H1 (cell line): ENCODE results near the gene PGD. TPM values are rescaled to one million over a fixed set of nuclear protein-coding genes. Genes with fewer than 3 reads are reported as not detected.

Source experiments
- CTCF ChIA-PET: fragments of 300-600 bp; sonication (Branson Sonifier 250); formaldehyde crosslinking; loops from one replicate; lab custom pipeline; 2021; ENCODE audit not compliant: partially characterized antibody; lab: Charles Lee
- POLR2A ChIA-PET: fragments of 300-600 bp; sonication (Branson Sonifier 250); formaldehyde crosslinking; loops from one replicate; lab custom pipeline; 2021; ENCODE audit warnings: inconsistent platforms; ENCODE audit not compliant: partially characterized antibody; lab: Charles Lee
- DNase-seq, 2 experiments: peaks; one replicate each; pipeline versions ENCODE4 v3.0.0 to v3.0.0-alpha.2; 2010 to 2022; ENCODE audit warnings: low spot score in 2 of 2, low read depth in 1 of 2, mixed read lengths in 1 of 2
- FAIRE-seq: peaks from 2 replicates; lab custom pipeline; 2011; peaks lifted over from hg19 to GRCh38; lab: Jason Lieb, UNC
- H2AFZ ChIP-seq: 2 replicates; pipeline ENCODE4 v1.8.1; 2012; ENCODE audit warnings: low read length, inconsistent platforms
- H2AK5ac ChIP-seq: 2 replicates; pipeline ENCODE4 v1.6.1; 2013; ENCODE audit warnings: low read depth, low read length
- H2BK120ac ChIP-seq: replicated peaks from 2 replicates; pipeline ENCODE3; 2013; ENCODE audit warnings: low read depth, low read length, inconsistent platforms
- H2BK12ac ChIP-seq: 2 replicates; pipeline ENCODE4 v1.6.1; 2013; ENCODE audit warnings: low read depth, low read length
- H2BK15ac ChIP-seq: 2 replicates; pipeline ENCODE4 v1.6.1; 2013; ENCODE audit warnings: low read length
- H2BK20ac ChIP-seq: 2 replicates; pipeline ENCODE4 v1.6.1; 2013; ENCODE audit warnings: low read length
- H2BK5ac ChIP-seq: 2 replicates; pipeline ENCODE4 v1.6.1; 2013; ENCODE audit warnings: low read depth, low read length
- H3K14ac ChIP-seq: 2 replicates; pipeline ENCODE4 v1.6.1; 2013; ENCODE audit warnings: inconsistent platforms; ENCODE audit not compliant: insufficient read length
- H3K18ac ChIP-seq: 2 replicates; pipeline ENCODE4 v1.6.1; 2013; ENCODE audit warnings: low read length; ENCODE audit errors: extremely low read depth
- H3K23ac ChIP-seq: 2 replicates; pipeline ENCODE4 v1.6.1; 2013; ENCODE audit warnings: inconsistent platforms; ENCODE audit not compliant: insufficient read length
- H3K23me2 ChIP-seq: 2 replicates; pipeline ENCODE4 v1.6.1; 2013; ENCODE audit warnings: low read depth, low read length
- H3K27ac ChIP-seq: 2 replicates; pipeline ENCODE4 v1.6.1; 2011; ENCODE audit warnings: low read depth, low read length, inconsistent platforms
- H3K27me3 ChIP-seq, 4 experiments: replicated peaks in 1 of 4; 1 replicate in 1 of 4; 2 replicates in 3 of 4; pipeline versions ENCODE4 v1.6.1 to v1.8.1; 2011 to 2013; ENCODE audit warnings: low read length in 3 of 4, mild to moderate bottlenecking in 3 of 4, inconsistent platforms in 2 of 4, mixed read lengths in 2 of 4, moderate library complexity in 1 of 4; ENCODE audit not compliant: control insufficient read depth in 3 of 4, insufficient read depth in 3 of 4; ENCODE audit errors: extremely low read depth in 1 of 4
- H3K36me3 ChIP-seq, 4 experiments: 2 replicates each; pipeline versions ENCODE4 v1.6.1 to v1.8.1; 2011 to 2013; ENCODE audit warnings: mild to moderate bottlenecking in 4 of 4, low read length in 3 of 4, moderate library complexity in 2 of 4, control low read depth in 1 of 4, inconsistent platforms in 1 of 4; ENCODE audit not compliant: insufficient read depth in 4 of 4, control insufficient read depth in 2 of 4
- H3K4ac ChIP-seq: replicated peaks from 2 replicates; pipeline ENCODE3; 2013; ENCODE audit warnings: low read length, low read depth, mixed read lengths, inconsistent platforms; ENCODE audit not compliant: insufficient read length
- H3K4me1 ChIP-seq, 4 experiments: replicated peaks in 1 of 4; 1 replicate in 1 of 4; 2 replicates in 3 of 4; pipeline versions ENCODE4 v1.6.1 to v1.8.1; 2011 to 2013; ENCODE audit warnings: low read length in 3 of 4, inconsistent platforms in 2 of 4, mixed read lengths in 1 of 4; ENCODE audit not compliant: insufficient read depth in 4 of 4, control insufficient read depth in 3 of 4
- H3K4me2 ChIP-seq, 2 experiments: 2 replicates each; pipeline versions ENCODE4 v1.6.1 to v1.8.1; 2011 to 2013; ENCODE audit warnings: low read depth in 2 of 2, low read length in 2 of 2, control low read depth in 1 of 2, inconsistent platforms in 1 of 2, mild to moderate bottlenecking in 1 of 2; ENCODE audit not compliant: insufficient read depth in 1 of 2
- H3K4me3 ChIP-seq, 4 experiments: fragments of 200-600, 300-600 bp in 1 of 4; sonication (generic), shearing (Covaris generic), sonication (Bioruptor Twin) in 1 of 4; 2 replicates each; pipeline versions ENCODE4 v1.5.1 to v1.8.1; 2011 to 2016; ENCODE audit warnings: low read length in 4 of 4, low read depth in 3 of 4, control low read depth in 2 of 4, inconsistent platforms in 2 of 4, mild to moderate bottlenecking in 2 of 4, mixed read lengths in 1 of 4, moderate library complexity in 1 of 4; ENCODE audit not compliant: insufficient read depth in 2 of 4; ENCODE audit errors: extremely low read depth in 1 of 4
- H3K56ac ChIP-seq: replicated peaks from 2 replicates; pipeline ENCODE3; 2013; ENCODE audit warnings: low read depth, mild to moderate bottlenecking, mixed read lengths, low read length, inconsistent platforms; ENCODE audit not compliant: insufficient read length
- H3K79me1 ChIP-seq: 2 replicates; pipeline ENCODE4 v1.6.1; 2013; ENCODE audit warnings: low read depth, low read length, control low read depth
- H3K79me2 ChIP-seq, 2 experiments: 2 replicates each; pipeline versions ENCODE4 v1.6.1 to v1.8.1; 2012 to 2013; ENCODE audit warnings: low read length in 2 of 2, mild to moderate bottlenecking in 2 of 2, inconsistent platforms in 1 of 2; ENCODE audit not compliant: insufficient read depth in 2 of 2, control insufficient read depth in 1 of 2
- H3K9ac ChIP-seq, 4 experiments: replicated peaks in 1 of 4; 1 replicate in 1 of 4; 2 replicates in 3 of 4; pipeline versions ENCODE4 v1.6.1 to v1.8.1; 2011 to 2013; ENCODE audit warnings: low read depth in 3 of 4, low read length in 3 of 4, control low read depth in 2 of 4, mild to moderate bottlenecking in 2 of 4, moderate library complexity in 2 of 4, inconsistent platforms in 1 of 4; ENCODE audit errors: extremely low read depth in 1 of 4
- H3K9me3 ChIP-seq, 2 experiments: 2 replicates each; pipeline versions ENCODE4 v1.6.1 to v1.8.1; 2012 to 2013; ENCODE audit warnings: mild to moderate bottlenecking in 2 of 2, moderate library complexity in 2 of 2, control low read depth in 1 of 2, inconsistent platforms in 1 of 2, low read depth in 1 of 2, low read length in 1 of 2, mixed read lengths in 1 of 2; ENCODE audit not compliant: insufficient read depth in 2 of 2
- H4K20me1 ChIP-seq, 2 experiments: replicated peaks in 1 of 2; 2 replicates each; pipeline versions ENCODE3 to v1.8.1; 2011 to 2013; ENCODE audit warnings: inconsistent platforms in 2 of 2, low read length in 2 of 2, mild to moderate bottlenecking in 1 of 2; ENCODE audit not compliant: insufficient read depth in 2 of 2, control insufficient read depth in 1 of 2
- H4K5ac ChIP-seq: 2 replicates; pipeline ENCODE4 v1.6.1; 2013; ENCODE audit warnings: low read length, low read depth, mixed read lengths, inconsistent platforms; ENCODE audit not compliant: insufficient read length
- H4K8ac ChIP-seq: 2 replicates; pipeline ENCODE4 v1.8.0; 2013; ENCODE audit warnings: mild to moderate bottlenecking, moderate library complexity, low read length, inconsistent platforms; ENCODE audit not compliant: insufficient read depth; ENCODE audit errors: extremely low read depth
- H4K91ac ChIP-seq: replicated peaks from 2 replicates; pipeline ENCODE3; 2013; ENCODE audit warnings: low read length, mixed read lengths, inconsistent platforms; ENCODE audit not compliant: insufficient read length
- CTBP2 ChIP-seq: IDR thresholded peaks from 2 replicates; pipeline ENCODE4 v1.7.0; 2011; ENCODE audit warnings: borderline replicate concordance, mild to moderate bottlenecking, moderate library complexity, mixed read lengths, low read length; ENCODE audit not compliant: insufficient read depth, insufficient read length
- EGR1 ChIP-seq: IDR thresholded peaks from 2 replicates; pipeline ENCODE4 v1.6.1; 2011; ENCODE audit warnings: low read depth, low read length, borderline replicate concordance
- EP300 ChIP-seq, 2 experiments: IDR thresholded peaks; 1 replicate in 1 of 2; 2 replicates in 1 of 2; pipeline ENCODE4 v1.6.1; 2011 to 2012; ENCODE audit warnings: low read depth in 2 of 2, low read length in 2 of 2, mild to moderate bottlenecking in 2 of 2, borderline replicate concordance in 1 of 2, inconsistent platforms in 1 of 2, moderate library complexity in 1 of 2
- HDAC6 ChIP-seq: IDR thresholded peaks from one replicate; pipeline ENCODE4 v1.7.1; 2012; ENCODE audit warnings: low read depth, mild to moderate bottlenecking, inconsistent platforms, low read length, moderate library complexity
- JUN ChIP-seq: IDR thresholded peaks from 2 replicates; pipeline ENCODE4 v1.6.1; 2011; ENCODE audit warnings: low read depth, mild to moderate bottlenecking, improper control_type of control experiment, low read length
- PHF8 ChIP-seq: fragments of 200-600 bp; sonication (generic); conservative IDR thresholded peaks from 2 replicates; pipeline ENCODE4 v1.7.1; 2012; ENCODE audit warnings: low read depth, mild to moderate bottlenecking, inconsistent platforms, low read length, moderate library complexity
- POLR2A ChIP-seq, 2 experiments: IDR thresholded peaks; 1 replicate in 1 of 2; 2 replicates in 1 of 2; pipeline ENCODE4 v1.6.1; 2011; ENCODE audit warnings: low read depth in 2 of 2, low read length in 2 of 2, mild to moderate bottlenecking in 2 of 2; ENCODE audit errors: control extremely low read depth in 1 of 2
- POU5F1 ChIP-seq: IDR thresholded peaks from 2 replicates; pipeline ENCODE4 v1.6.1; 2011; ENCODE audit warnings: low read depth, mild to moderate bottlenecking, low read length, moderate library complexity
- RFX5 ChIP-seq: IDR thresholded peaks from 2 replicates; pipeline ENCODE4 v1.6.1; 2011; ENCODE audit warnings: low read depth, low read length, improper control_type of control experiment, borderline replicate concordance
- SIN3A ChIP-seq, 2 experiments: IDR thresholded peaks in 1 of 2; conservative IDR thresholded peaks in 1 of 2; 2 replicates each; pipeline ENCODE4 v1.6.1; 2011 to 2012; ENCODE audit warnings: low read length in 2 of 2, improper control_type of control experiment in 1 of 2, low read depth in 1 of 2, mild to moderate bottlenecking in 1 of 2
- SUZ12 ChIP-seq: fragments of 200-600 bp; sonication (generic); IDR thresholded peaks from 2 replicates; pipeline ENCODE4 v1.6.1; 2012; ENCODE audit warnings: mild to moderate bottlenecking, inconsistent platforms, low read length, moderate library complexity, mixed read lengths
- TAF7 ChIP-seq: optimal IDR thresholded peaks from 2 replicates; pipeline ENCODE3; 2011; ENCODE audit warnings: low read depth, mild to moderate bottlenecking, inconsistent platforms, low read length, moderate library complexity, borderline replicate concordance
- TCF12 ChIP-seq: IDR thresholded peaks from 2 replicates; pipeline ENCODE4 v1.6.1; 2011; ENCODE audit warnings: low read depth, mild to moderate bottlenecking, low read length
- WGBS, 2 experiments: shearing (Covaris generic) in 1 of 2; methylation state at CpG; one replicate each; pipeline versions ENCODE4 v1.1.6 to v1.1.7; 2013 to 2015; ENCODE audit warnings: low lambda C conversion rate in 2 of 2, mixed read lengths in 2 of 2, inconsistent platforms in 1 of 2, low coverage in 1 of 2, missing lambda C conversion rate in 1 of 2; ENCODE audit not compliant: insufficient replicate concordance in 2 of 2, insufficient coverage in 1 of 2, insufficient read length in 1 of 2; ENCODE audit errors: extremely low coverage in 1 of 2, missing lambda C conversion rate in 1 of 2; 5-methylcytosine and 5-hydroxymethylcytosine counted together
- polyA plus RNA-seq, 7 experiments: library from polyadenylated mRNA; depleted of rRNA in 3 of 7; stranded (reverse) in 5 of 7; unstranded in 2 of 7; fragments of >200 nt in 5 of 7; fragments of 200-250 nt in 2 of 7; gene quantifications; 1 replicate in 5 of 7; 2 replicates in 1 of 7; 4 replicates in 1 of 7; pipeline versions ENCODE4 v1.2.1 to v1.2.3, GENCODE V29; 2011 to 2013; ENCODE audit warnings: missing spikeins in 2 of 7, mixed read lengths in 2 of 7
- total RNA-seq: library from RNA; stranded (reverse); fragmentation: NEBNext Ultra II Directional; extraction: Animal tissue kit (Norgen Biotek cat#: 25700); gene quantifications from 2 replicates; pipeline ENCODE4 v1.2.1, GENCODE V29; 2021
- TF ChIP-seq, protein P1 (sequence below): IDR thresholded peaks from 2 replicates; pipeline ENCODE4 v1.6.1; 2011; ENCODE audit warnings: low read depth, mild to moderate bottlenecking, low read length; ENCODE audit not compliant: insufficient read depth

Gene PGD
- total and polyA plus RNA-seq, 2 of the 8 experiments (the other 6 are each of a cell fraction or from before 2014, with no cell fraction given), result 191 to 331 TPM

GRCh38 chr1:10361515-10361914 lies 37.3 kb upstream of the PGD start:
- Histone ChIP-seq H2AK5ac (no peak overlapping the region), H3K9ac (no peak overlapping the region), H4K20me1 (peaks cover 2 to 3% of the 10 kb centered on the region in 2 experiments), H3K23ac (no peak overlapping the region), H3K18ac (no peak overlapping the region), H2AFZ (no peak overlapping the region), H3K14ac (no peak overlapping the region), H3K79me1 (no peaks in the 10 kb centered on the region), H3K79me2 (no peaks in the 10 kb centered on the region), H4K5ac (no peak overlapping the region), H3K4me3 (no peak overlapping the region), H2BK12ac (no peak overlapping the region), H2BK5ac (no peak overlapping the region), H2BK120ac (no peak overlapping the region), H2BK15ac (no peak overlapping the region), H3K4me1 (no peaks in the 10 kb centered on the region), H2BK20ac (no peak overlapping the region), H3K4me2 (no peak overlapping the region), H3K36me3 (peaks cover 9 to 31% (median 21%) of the 10 kb centered on the region in 4 experiments), H3K9me3 (no peaks in the 10 kb centered on the region), H3K27me3 (no peaks in the 10 kb centered on the region), H3K56ac (no peak overlapping the region), H4K8ac (no peak overlapping the region), H3K23me2 (no peaks in the 10 kb centered on the region), H4K91ac (no peak overlapping the region), H3K4ac (no peak overlapping the region), H3K27ac (no peak overlapping the region)
- WGBS, 2 experiments, result 92% methylated on average over 10 of the region's 10 CpGs; no CpG with 5 or more reads in 1 of the 2 experiments
- POLR2A ChIA-PET, result no interaction called here
- DNase-seq (no peak), FAIRE-seq (no peak)
- CTCF ChIA-PET, result no interaction called here
- TF ChIP-seq TAF7, result no peak
- no peak for TF ChIP-seq EP300 (IDR thresholded peaks at IDR 0.05; ENCODE audit: borderline replicate concordance in 1 of 2, low read depth in 2 of 2, low read length in 2 of 2)
- no peak for TF ChIP-seq HDAC6
- no peak for TF ChIP-seq SUZ12
- TF ChIP-seq TCF12, result no peak
- no peak for TF ChIP-seq POLR2A (IDR thresholded peaks at IDR 0.05; ENCODE audit: control extremely low read depth in 1 of 2, low read depth in 2 of 2, low read length in 2 of 2)
- no peak for TF ChIP-seq JUN
- no peak for TF ChIP-seq PHF8
- TF ChIP-seq SIN3A (conservative IDR thresholded peaks at IDR 0.05 in 1 of 2, IDR thresholded peaks at IDR 0.05 in 1 of 2; ENCODE audit: low read depth in 1 of 2, low read length in 2 of 2), result no peak
- TF ChIP-seq, protein P1, sequence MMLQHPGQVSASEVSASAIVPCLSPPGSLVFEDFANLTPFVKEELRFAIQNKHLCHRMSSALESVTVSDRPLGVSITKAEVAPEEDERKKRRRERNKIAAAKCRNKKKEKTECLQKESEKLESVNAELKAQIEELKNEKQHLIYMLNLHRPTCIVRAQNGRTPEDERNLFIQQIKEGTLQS, result no peak
- TF ChIP-seq CTBP2, result no peak
- TF ChIP-seq RFX5, result no peak
- no peak for TF ChIP-seq EGR1
- no peak for TF ChIP-seq POU5F1
